ENCODE results near the gene DNAJB14.

Gene DNAJB14
- 71.6 to 121 (median 81.1) reads per million in 3 donors for total RNA-seq

DNA sequence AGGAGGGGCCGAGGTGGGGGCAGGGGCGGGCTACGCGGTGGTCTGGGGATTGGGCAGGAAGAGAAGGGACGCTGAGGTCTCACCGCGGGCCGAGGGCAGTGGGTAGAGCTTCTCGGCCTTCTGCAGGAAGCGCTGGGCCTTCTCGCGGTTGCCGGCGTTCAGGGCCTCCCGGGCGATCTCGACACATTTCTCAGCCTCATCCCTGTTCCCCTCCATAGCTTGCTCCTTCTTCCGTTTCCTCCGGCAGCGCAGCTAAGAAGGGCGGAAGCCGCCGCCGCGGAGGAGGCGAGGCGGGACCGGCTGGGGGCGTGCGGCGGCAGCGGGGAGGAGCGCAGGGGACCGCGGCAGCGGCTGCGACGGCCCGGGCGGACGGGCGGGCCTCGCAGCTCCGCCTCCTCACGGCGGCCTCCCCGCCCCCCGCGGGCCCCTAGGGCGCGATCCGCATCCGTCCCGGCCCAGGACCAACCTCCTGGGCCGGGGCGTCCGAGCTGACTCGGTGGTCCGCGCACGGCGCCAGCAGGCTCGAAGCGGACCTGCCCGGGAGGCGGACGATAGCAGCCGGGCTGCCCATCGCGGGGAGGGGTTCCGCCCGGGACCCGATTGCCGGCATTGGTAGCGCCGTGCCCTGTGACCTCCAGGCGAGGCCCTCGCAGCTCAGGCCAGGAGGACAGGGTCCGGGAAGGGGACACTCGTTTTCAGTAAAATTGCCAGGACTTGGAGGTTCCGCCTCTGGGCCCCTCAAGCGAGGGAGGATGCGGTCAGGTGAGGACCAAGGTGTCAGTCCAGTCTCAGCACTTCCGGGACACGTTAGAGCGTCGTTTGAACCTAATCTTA lies at the start of gene DNAJB14:
DNAJB14 (minus strand) TSS at position 263 of the 834 bp plus-strand sequence; CDS start at position 216, 47 bp downstream.
- H3K36me3 ChIP-seq (ENCODE audit: control insufficient read depth, insufficient read depth, low read length), result peaks cover 6% of the 10 kb centered on the region
- H3K9me3 ChIP-seq (ENCODE audit: control insufficient read depth, low read length), result no peaks in the 10 kb centered on the region
- H3K4me1 ChIP-seq (ENCODE audit: control insufficient read depth, insufficient read depth, low read length, poor library complexity, severe bottlenecking), result peaks cover 34% of the 10 kb centered on the region
- H3K27me3 ChIP-seq (replicated peaks; ENCODE audit: control insufficient read depth, insufficient read depth, low read length, poor library complexity, severe bottlenecking), result no peaks in the 10 kb centered on the region
- peak within 1 kb of the TSS; percentile 89 for H3K27ac ChIP-seq (ENCODE audit: insufficient read depth, low read length, poor library complexity, severe bottlenecking)
- peak within 1 kb of the TSS; percentile 91 for H3K4me3 ChIP-seq (ENCODE audit: insufficient read depth, low read depth, low read length, poor library complexity, severe bottlenecking)
- peak; percentile 73 to 74 (median 74) for DNase-seq

DNA sequence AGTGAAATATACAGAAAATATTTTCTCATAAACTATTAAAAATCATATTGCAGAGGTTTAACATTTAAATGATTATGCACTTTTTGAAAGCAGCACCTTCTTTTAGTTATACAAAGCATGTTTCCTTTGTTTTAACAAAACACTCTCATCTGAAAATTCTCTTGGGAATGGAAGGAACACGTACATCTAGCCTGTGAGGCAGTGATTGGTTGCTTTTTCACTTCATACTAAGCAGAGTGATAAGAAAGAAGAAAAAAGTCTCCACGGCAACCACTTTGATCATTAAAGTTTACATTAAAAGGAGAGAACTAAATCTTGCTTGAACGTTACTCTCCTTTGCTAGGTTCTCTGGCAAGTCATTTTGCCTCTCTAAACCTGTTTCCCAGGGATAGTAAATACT lies 45.3 kb upstream of the DNAJB14 start:
- H3K36me3 ChIP-seq (ENCODE audit: control insufficient read depth, insufficient read depth, low read length), result no peaks in the 10 kb centered on the region
- H3K9me3 ChIP-seq (ENCODE audit: control insufficient read depth, low read length), result no peaks in the 10 kb centered on the region
- no peak overlapping the region for H3K27ac ChIP-seq (ENCODE audit: insufficient read depth, low read length, poor library complexity, severe bottlenecking)
- H3K4me3 ChIP-seq (ENCODE audit: insufficient read depth, low read depth, low read length, poor library complexity, severe bottlenecking), result no peak overlapping the region
- DNase-seq, result no peak
- H3K4me1 ChIP-seq (ENCODE audit: control insufficient read depth, insufficient read depth, low read length, poor library complexity, severe bottlenecking), result no peaks in the 10 kb centered on the region
- H3K27me3 ChIP-seq (replicated peaks; ENCODE audit: control insufficient read depth, insufficient read depth, low read length, poor library complexity, severe bottlenecking), result no peaks in the 10 kb centered on the region

DNA sequence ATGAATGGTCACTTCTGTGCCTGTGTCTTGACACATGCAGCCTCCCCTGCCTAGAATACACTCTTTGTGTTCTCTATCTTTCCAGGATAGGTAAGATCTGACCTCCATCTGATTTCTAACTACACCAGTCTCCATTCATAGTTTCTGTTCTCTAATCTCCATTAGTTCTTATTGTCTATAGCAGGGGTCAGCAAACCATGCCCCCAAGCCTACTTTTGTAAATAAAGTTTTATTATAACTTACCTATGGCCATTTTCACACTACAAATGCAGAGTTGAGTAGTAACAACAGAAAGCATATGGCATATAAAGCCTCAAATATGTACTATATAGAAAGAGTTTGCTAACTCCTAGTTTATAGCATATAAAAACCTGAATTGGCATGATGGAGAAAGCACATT lies 41.3 kb upstream of the DNAJB14 start:
- H3K4me1 ChIP-seq (ENCODE audit: control insufficient read depth, insufficient read depth, low read length, poor library complexity, severe bottlenecking), result no peaks in the 10 kb centered on the region
- H3K27ac ChIP-seq (ENCODE audit: insufficient read depth, low read length, poor library complexity, severe bottlenecking), result no peak overlapping the region
- no peaks in the 10 kb centered on the region for H3K9me3 ChIP-seq (ENCODE audit: control insufficient read depth, low read length)

DNA sequence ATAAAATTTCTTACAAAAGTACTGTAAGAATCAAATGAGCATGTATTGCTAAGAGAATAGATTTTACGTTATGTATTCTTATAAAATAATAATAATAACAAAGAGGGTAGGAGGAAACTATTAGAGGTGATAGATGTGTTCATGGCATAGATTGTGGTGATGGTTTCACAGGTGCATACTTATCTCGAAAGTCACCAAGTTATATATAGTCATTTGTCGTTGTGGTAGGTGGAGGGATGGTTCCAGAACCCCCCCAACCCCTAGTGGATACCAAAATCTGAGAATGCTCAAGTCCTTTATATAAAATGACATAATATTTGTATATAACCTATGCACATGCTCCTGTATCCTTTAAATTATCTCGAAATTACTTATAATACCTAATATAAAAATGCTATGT lies 40.4 kb upstream of the DNAJB14 start:
- Histone ChIP-seq H3K27me3 (replicated peaks; ENCODE audit: control insufficient read depth, insufficient read depth, low read length, poor library complexity, severe bottlenecking) (no peaks in the 10 kb centered on the region), H3K36me3 (ENCODE audit: control insufficient read depth, insufficient read depth, low read length) (no peaks in the 10 kb centered on the region), H3K4me3 (ENCODE audit: insufficient read depth, low read depth, low read length, poor library complexity, severe bottlenecking) (no peak overlapping the region), H3K27ac (ENCODE audit: insufficient read depth, low read length, poor library complexity, severe bottlenecking) (no peak overlapping the region), H3K4me1 (ENCODE audit: control insufficient read depth, insufficient read depth, low read length, poor library complexity, severe bottlenecking) (no peaks in the 10 kb centered on the region), H3K9me3 (ENCODE audit: control insufficient read depth, low read length) (no peaks in the 10 kb centered on the region)
- DNase-seq, result no peak

More for the DNA sequence above, 41.3 kb upstream of the DNAJB14 start:
- no peak for DNase-seq
- Histone ChIP-seq H3K4me3 (ENCODE audit: insufficient read depth, low read depth, low read length, poor library complexity, severe bottlenecking) (no peak overlapping the region), H3K36me3 (ENCODE audit: control insufficient read depth, insufficient read depth, low read length) (no peaks in the 10 kb centered on the region), H3K27me3 (replicated peaks; ENCODE audit: control insufficient read depth, insufficient read depth, low read length, poor library complexity, severe bottlenecking) (no peaks in the 10 kb centered on the region)

DNA sequence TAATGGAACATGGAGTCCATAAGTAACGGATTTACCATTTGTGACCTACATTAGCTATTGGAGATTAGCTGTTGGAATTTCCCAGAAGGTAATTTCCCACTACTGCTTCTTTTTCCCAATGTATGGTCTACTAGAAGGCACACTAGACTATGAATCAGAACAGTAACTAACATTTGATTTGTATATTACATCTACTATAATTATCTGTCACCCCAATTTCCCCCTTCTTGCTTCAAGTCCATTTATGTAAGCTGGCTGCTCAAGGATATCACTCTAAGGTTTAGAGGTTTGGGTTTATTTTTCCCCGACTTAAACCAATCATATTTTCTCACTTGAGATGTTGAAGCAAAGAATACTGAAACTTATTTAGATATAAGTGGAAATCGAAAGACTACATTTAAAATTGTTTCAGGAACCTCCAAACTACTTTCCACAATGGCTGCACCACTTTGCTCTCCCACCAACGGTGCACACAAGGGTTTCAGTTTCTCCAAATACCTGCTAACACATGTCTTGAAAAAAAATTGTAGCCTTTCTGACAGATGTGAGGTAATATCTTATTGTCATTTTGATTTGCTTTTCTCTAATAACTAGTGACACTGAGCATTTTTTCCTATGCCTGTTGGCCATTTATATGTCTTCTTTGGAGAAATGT lies 37.0 kb upstream of the DNAJB14 start:
- no peaks in the 10 kb centered on the region for H3K36me3 ChIP-seq (ENCODE audit: control insufficient read depth, insufficient read depth, low read length)
- H3K27ac ChIP-seq (ENCODE audit: insufficient read depth, low read length, poor library complexity, severe bottlenecking), result no peak overlapping the region
- no peak overlapping the region for H3K4me3 ChIP-seq (ENCODE audit: insufficient read depth, low read depth, low read length, poor library complexity, severe bottlenecking)
- DNase-seq, result no peak
- H3K9me3 ChIP-seq (ENCODE audit: control insufficient read depth, low read length), result no peaks in the 10 kb centered on the region
- no peaks in the 10 kb centered on the region for H3K4me1 ChIP-seq (ENCODE audit: control insufficient read depth, insufficient read depth, low read length, poor library complexity, severe bottlenecking)
- H3K27me3 ChIP-seq (replicated peaks; ENCODE audit: control insufficient read depth, insufficient read depth, low read length, poor library complexity, severe bottlenecking), result no peaks in the 10 kb centered on the region

DNA sequence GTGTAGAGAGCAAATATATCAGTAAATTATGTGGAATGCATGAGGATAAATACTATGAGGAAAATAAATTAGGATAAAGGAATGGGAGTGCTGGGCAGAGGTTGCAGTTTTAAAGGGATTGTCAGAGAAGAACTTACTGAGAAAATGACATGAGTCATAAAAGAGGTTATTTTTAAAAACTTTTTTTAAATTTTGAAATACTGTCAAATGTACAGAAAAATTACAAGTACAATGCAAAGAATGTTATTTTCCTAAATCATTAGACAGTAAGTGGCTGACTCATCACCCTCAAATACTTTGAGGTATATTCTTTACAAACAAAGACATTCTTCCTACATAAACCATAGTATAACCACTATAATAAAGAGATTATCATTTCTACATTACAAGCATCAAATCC lies 33.5 kb upstream of the DNAJB14 start:
- H3K36me3 ChIP-seq (ENCODE audit: control insufficient read depth, insufficient read depth, low read length), result no peaks in the 10 kb centered on the region
- no peaks in the 10 kb centered on the region for H3K4me1 ChIP-seq (ENCODE audit: control insufficient read depth, insufficient read depth, low read length, poor library complexity, severe bottlenecking)
- H3K9me3 ChIP-seq (ENCODE audit: control insufficient read depth, low read length), result no peaks in the 10 kb centered on the region
- no peak for DNase-seq
- H3K4me3 ChIP-seq (ENCODE audit: insufficient read depth, low read depth, low read length, poor library complexity, severe bottlenecking), result no peak overlapping the region
- H3K27me3 ChIP-seq (replicated peaks; ENCODE audit: control insufficient read depth, insufficient read depth, low read length, poor library complexity, severe bottlenecking), result no peaks in the 10 kb centered on the region
- no peak overlapping the region for H3K27ac ChIP-seq (ENCODE audit: insufficient read depth, low read length, poor library complexity, severe bottlenecking)

DNA sequence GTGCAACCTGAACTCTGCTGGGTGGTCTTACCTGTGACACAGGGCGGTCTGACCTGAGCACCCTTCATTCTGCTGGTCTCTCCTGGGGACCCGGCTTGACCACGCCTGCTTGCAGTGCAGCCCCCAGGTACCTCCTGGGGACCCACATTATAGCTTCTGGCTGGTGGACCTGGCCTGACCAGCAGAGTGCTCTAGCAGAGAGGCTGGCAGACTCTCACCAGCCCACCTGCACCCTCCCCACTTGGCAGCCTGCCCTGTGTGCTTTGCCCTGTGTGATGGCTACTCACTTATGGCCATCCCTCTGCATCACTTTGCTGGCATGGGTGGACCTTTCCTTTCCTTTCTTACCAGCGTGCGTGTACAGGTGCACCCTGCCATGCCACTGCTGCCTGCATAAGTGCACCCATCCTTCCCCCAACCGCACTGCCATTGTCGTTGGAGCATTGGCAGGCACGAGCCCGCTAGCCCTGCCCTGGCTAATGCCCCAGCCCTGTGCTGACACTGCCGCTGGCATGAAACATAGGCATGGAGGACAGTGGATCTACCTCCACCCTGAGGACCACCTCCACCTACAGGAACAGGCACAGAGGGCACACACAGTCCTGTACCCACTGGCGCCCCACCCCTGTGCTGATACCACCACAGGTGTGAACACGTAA lies 25.2 kb upstream of the DNAJB14 start:
- no peaks in the 10 kb centered on the region for H3K27me3 ChIP-seq (replicated peaks; ENCODE audit: control insufficient read depth, insufficient read depth, low read length, poor library complexity, severe bottlenecking)
- H3K36me3 ChIP-seq (ENCODE audit: control insufficient read depth, insufficient read depth, low read length), result no peaks in the 10 kb centered on the region
- DNase-seq, result no peak
- H3K4me3 ChIP-seq (ENCODE audit: insufficient read depth, low read depth, low read length, poor library complexity, severe bottlenecking), result no peak overlapping the region
- no peaks in the 10 kb centered on the region for H3K4me1 ChIP-seq (ENCODE audit: control insufficient read depth, insufficient read depth, low read length, poor library complexity, severe bottlenecking)
- H3K27ac ChIP-seq (ENCODE audit: insufficient read depth, low read length, poor library complexity, severe bottlenecking), result no peak overlapping the region
- no peaks in the 10 kb centered on the region for H3K9me3 ChIP-seq (ENCODE audit: control insufficient read depth, low read length)

DNA sequence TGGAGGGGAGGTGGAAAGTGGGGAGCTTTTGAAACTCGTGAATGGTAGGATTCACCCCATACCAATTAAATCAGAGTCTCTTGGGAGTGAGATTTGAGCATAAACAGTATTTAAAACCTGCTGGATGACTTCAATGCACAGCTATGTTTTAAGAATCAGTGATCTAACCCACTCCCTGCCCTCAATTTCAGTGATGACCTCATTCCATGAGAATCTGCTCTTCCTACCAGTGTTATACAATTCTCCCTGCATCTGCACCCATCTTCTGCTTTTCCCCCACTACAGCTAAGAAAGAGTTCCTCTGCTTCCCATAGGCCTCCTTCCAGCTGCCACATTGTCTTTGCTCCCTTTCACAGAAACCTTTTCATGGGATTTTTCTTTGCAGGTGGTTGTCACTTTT lies 21.9 kb upstream of the DNAJB14 start:
- no peaks in the 10 kb centered on the region for H3K27me3 ChIP-seq (replicated peaks; ENCODE audit: control insufficient read depth, insufficient read depth, low read length, poor library complexity, severe bottlenecking)
- no peaks in the 10 kb centered on the region for H3K4me1 ChIP-seq (ENCODE audit: control insufficient read depth, insufficient read depth, low read length, poor library complexity, severe bottlenecking)
- no peak overlapping the region for H3K4me3 ChIP-seq (ENCODE audit: insufficient read depth, low read depth, low read length, poor library complexity, severe bottlenecking)
- no peak for DNase-seq
- H3K36me3 ChIP-seq (ENCODE audit: control insufficient read depth, insufficient read depth, low read length), result no peaks in the 10 kb centered on the region
- no peaks in the 10 kb centered on the region for H3K9me3 ChIP-seq (ENCODE audit: control insufficient read depth, low read length)
- no peak overlapping the region for H3K27ac ChIP-seq (ENCODE audit: insufficient read depth, low read length, poor library complexity, severe bottlenecking)

DNA sequence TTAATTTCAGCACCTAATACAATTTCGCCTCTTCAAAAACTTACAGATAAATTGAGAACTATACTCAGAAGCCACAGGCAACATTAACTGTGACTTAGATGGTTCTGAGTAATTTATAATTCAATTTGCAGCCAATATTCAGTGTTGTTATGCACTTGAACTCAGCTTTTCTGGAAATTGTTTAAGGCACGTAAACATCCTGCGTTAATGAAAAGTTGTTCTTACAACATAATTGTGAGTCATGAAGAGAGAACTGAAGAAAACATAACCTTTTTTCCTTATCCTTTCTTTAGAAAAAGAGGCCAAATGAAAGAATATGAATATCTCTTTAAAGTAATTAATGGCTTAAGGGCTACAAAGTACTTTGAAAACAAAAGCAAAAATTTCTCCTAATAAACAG lies 20.3 kb upstream of the DNAJB14 start:
- no peak for DNase-seq
- H3K4me3 ChIP-seq (ENCODE audit: insufficient read depth, low read depth, low read length, poor library complexity, severe bottlenecking), result no peak overlapping the region
- H3K9me3 ChIP-seq (ENCODE audit: control insufficient read depth, low read length), result no peaks in the 10 kb centered on the region
- no peaks in the 10 kb centered on the region for H3K27me3 ChIP-seq (replicated peaks; ENCODE audit: control insufficient read depth, insufficient read depth, low read length, poor library complexity, severe bottlenecking)
- no peak overlapping the region for H3K27ac ChIP-seq (ENCODE audit: insufficient read depth, low read length, poor library complexity, severe bottlenecking)
- H3K36me3 ChIP-seq (ENCODE audit: control insufficient read depth, insufficient read depth, low read length), result no peaks in the 10 kb centered on the region
- no peaks in the 10 kb centered on the region for H3K4me1 ChIP-seq (ENCODE audit: control insufficient read depth, insufficient read depth, low read length, poor library complexity, severe bottlenecking)
